OCI-M2 (cell line): ENCODE data around the gene DLX2.
A peak's percentile ranks its signal among the peaks of the same experiment; 100 is the strongest.

Experiments used
- DNase-seq: peaks from one replicate; lab custom pipeline; 2025; ENCODE audit not compliant: unreplicated experiment; lab: John Stamatoyannopoulos, UW

The DLX2 gene

GRCh38 chr2:172107690-172108586 lies 5.2 kb upstream of the DLX2 start:
- DNase-seq, result no peak

- DNase-seq, result no peak
Observed at GRCh38 chr2:172106108-172106961, 3.6 kb upstream of the DLX2 start.

GRCh38 chr2:172105471-172106107 lies 2.9 kb upstream of the DLX2 start:
- no peak for DNase-seq

DNA sequence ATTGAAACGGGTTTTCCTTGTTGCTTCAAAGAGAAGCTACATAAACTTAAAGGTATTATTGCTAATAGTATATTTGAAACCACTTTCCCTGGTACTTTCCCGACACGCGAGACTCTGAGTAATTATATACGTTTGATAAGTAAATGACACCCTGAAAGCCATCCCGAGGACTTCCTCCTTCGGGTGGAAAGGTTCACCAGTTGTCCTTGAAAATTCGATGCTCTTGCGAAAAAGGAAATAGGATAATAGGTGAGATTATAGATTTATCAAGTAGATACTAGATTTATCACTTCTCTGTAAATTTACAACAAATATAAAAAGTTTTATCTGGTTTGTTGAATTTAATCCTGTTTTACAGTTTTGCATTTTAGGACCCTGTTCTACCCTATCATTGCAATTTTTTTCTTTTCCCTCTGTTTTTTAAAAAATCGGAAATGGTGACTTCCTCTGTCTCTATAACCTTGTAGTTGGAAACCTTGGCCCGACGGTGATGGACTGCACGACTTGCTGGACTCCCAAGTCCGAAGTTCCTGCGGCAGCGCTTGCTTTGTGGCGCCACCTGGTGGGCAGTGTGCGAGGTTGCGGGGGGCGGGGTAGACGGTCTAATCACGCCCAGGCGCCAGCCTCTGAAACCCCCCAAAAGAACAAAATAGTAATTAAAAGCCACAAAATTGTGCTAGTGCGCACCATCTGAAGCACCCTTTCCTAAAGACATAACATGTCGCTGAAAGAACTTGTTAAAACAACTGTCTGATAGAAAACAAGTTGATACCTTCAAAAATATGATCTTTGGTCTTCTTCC lies 972 bp upstream of the DLX2 start:
- peak; percentile 42 for DNase-seq

GRCh38 chr2:172101821-172102390 lies 794 bp downstream of the DLX2 start:
- DNase-seq, result no peak

GRCh38 chr2:172100935-172101820 lies 1.5 kb downstream of the DLX2 start:
- no peak for DNase-seq

- no peak for DNase-seq
Observed at GRCh38 chr2:172100080-172100934, 2.4 kb downstream of the DLX2 start.

DNA sequence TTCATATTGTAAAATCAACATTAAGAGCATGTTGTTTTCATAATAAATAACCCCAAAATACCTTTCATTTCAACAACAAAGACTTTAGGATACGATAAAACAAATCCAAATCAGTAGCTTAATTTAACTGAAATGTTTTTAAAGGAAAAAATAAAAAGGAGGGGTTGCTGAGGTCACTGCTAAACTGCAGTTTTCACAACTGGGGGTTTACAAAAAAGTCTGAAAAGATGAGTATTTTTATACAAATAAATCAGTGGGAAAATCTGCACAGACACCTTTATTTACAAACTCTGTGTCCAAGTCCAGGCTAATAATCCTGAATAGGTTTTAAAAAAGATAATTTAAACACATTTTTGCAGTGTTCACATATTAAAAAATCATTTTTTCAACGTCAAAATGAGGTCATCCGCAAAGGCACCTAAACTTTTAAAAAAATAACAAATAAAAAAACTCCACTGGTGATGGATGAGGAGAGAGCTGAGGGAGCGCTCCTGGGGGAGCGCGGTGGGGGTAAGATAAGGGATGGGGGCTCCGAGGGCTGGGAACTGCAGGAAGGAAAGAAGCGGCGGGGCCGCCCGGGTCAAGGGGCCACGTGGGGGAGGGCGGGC lies 3.1 kb downstream of the DLX2 start:
- DNase-seq, result no peak

DNA sequence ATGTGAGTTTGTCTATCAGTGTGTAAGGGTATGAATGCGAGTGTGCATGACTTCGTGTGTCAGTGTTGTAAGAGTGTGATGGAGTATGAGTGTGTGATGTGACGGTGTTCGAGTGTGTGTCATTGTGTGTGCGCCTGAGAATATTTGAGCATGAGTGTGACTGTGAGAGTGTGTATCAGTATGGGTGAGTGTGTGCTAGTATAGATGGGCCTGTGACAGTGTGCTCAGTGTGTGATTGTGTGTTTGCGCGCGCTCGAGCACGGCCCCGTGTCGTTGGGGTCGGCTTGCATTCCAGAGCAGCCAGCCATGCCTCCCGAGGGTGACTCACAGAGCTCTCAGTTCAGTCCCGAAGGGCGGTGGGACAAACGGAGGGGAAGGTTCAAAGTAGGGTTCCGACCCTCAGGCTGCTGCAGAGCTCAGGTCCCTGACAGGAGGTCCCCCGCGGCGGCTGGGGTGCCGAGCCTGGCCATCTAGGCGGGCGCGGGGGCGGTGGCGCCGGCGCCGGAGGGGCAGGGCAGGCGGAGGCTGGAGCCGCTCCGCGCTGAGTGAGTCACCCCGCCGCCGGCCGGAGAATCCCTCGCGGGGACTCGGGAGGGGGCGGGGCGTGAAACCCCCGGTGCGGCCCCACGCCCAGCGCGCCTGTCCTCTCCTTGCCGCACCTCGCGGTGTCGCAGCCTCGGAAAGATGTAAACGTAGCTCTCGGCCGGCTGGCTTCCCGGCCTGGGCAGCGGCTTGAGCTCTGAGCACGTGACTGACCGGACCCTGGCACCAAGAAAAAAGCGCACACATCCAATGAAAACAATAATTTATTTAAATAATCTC lies 3.8 kb downstream of the DLX2 start:
- DNase-seq, result no peak

GRCh38 chr2:172098287-172098649 lies 4.4 kb downstream of the DLX2 start:
- DNase-seq, result no peak

- no peak for DNase-seq
Observed at GRCh38 chr2:172097557-172098131, 5.1 kb downstream of the DLX2 start.

- DNase-seq, result no peak
Observed at GRCh38 chr2:172096626-172097547, 5.8 kb downstream of the DLX2 start.

- DNase-seq, result no peak
Observed at GRCh38 chr2:172095905-172096625, 6.6 kb downstream of the DLX2 start.

DNA sequence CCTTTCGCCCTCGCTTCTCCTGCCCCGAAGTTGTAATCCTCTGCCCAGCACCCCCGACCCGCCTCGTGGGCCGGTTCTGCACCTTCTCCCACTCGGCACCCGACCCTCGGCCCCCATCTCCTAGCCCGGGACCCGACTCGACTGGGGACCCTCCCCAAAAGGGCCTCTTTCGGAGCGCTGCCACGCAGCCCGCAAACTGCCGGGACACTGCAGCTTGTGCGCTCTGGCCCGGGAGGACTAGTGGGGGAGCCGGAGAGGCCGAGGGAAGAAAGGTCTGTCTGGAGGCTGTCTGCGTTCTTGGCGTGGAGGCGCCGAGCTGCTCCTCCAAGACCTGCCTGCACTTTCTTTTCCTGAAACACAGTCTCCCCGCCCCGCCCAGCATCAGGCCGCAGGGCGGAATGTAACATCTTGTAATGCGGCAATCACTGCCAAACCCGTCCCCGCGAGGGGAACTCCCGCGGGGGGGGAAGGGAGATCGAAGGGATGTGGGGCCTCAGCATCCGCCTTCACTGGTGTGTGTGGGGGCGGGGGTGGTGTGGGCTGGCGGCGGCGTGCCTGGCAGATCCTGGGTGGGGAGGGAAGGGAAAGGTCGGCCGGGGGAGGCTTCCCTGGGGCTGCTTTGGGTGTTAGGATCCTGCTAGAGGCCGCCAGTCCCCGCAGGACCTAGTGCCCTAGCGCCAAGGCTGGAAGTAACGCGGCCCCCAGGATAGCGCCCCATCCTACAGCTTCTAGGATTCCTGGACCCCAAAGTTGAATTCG lies 7.4 kb downstream of the DLX2 start:
- DNase-seq, result no peak
